HEK293 (cell line): ENCODE measurements around the gene WDR74.

ENCODE experiments used
- CTCF ChIA-PET: fragments of 350-600 bp; formaldehyde crosslinking; extraction: SDS; loops from one replicate; lab custom pipeline; 2021; ENCODE audit warnings: antibody characterized with exemption; lab: Yijun Ruan, JAX
- POLR2A ChIA-PET: fragments of 300-600 bp; formaldehyde crosslinking; extraction: SDS; loops from one replicate; lab custom pipeline; 2020; ENCODE audit warnings: antibody characterized with exemption, inconsistent platforms; lab: Yijun Ruan, JAX
- H3K27ac ChIP-seq: fragments of 200-500 bp; sonication (Bioruptor generic); 2 replicates; pipeline ENCODE4 v1.5.1; 2014; ENCODE audit warnings: low read depth, low read length, control low read depth, inconsistent platforms; ENCODE audit errors: extremely low read depth
- H3K36me3 ChIP-seq, 2 experiments: fragments of 200-500 bp in 1 of 2; sonication (Bioruptor generic) in 1 of 2; 1 replicate in 1 of 2; 2 replicates in 1 of 2; pipeline ENCODE4 v1.5.1; 2014 to 2017; ENCODE audit warnings: inconsistent platforms in 2 of 2, low read length in 2 of 2; ENCODE audit not compliant: control insufficient read depth in 2 of 2, insufficient read depth in 1 of 2
- H3K4me1 ChIP-seq: fragments of 200-500 bp; sonication (Bioruptor generic); 2 replicates; pipeline ENCODE4 v1.5.1; 2014; ENCODE audit warnings: mild to moderate bottlenecking, low read length, inconsistent platforms; ENCODE audit not compliant: control insufficient read depth, insufficient read depth
- H3K4me3 ChIP-seq: 2 replicates; pipeline ENCODE4 v1.5.1; 2011; ENCODE audit warnings: low read depth, mild to moderate bottlenecking, control low read depth, low read length, moderate library complexity
- H3K9me3 ChIP-seq: fragments of 200-500 bp; sonication (Bioruptor generic); 2 replicates; pipeline ENCODE4 v1.5.1; 2014; ENCODE audit warnings: low read depth, low read length, inconsistent platforms; ENCODE audit not compliant: control insufficient read depth, insufficient read depth
- EGR2 ChIP-seq: fragments of 450-650 bp; formaldehyde crosslinking; IDR thresholded peaks from 2 replicates; pipeline ENCODE4 v1.5.1; 2016; ENCODE audit warnings: low read depth, missing biosample characterization, missing genetic modification characterization
- KLF1 ChIP-seq: fragments of 450-650 bp; formaldehyde crosslinking; IDR thresholded peaks from 2 replicates; pipeline ENCODE4 v1.5.1; 2016; ENCODE audit warnings: missing biosample characterization, missing genetic modification characterization
- KLF10 ChIP-seq: fragments of 450-650 bp; IDR thresholded peaks from 2 replicates; pipeline ENCODE4 v1.5.1; 2018; ENCODE audit warnings: missing biosample characterization, mild to moderate bottlenecking, missing genetic modification characterization
- KLF16 ChIP-seq: fragments of 450-650 bp; formaldehyde crosslinking; IDR thresholded peaks from 2 replicates; pipeline ENCODE4 v1.5.1; 2017; ENCODE audit warnings: missing biosample characterization, missing genetic modification characterization
- KLF7 ChIP-seq: fragments of 450-650 bp; formaldehyde crosslinking; IDR thresholded peaks from 2 replicates; pipeline ENCODE4 v1.5.1; 2016; ENCODE audit warnings: missing biosample characterization, missing genetic modification characterization, borderline replicate concordance
- OSR2 ChIP-seq: fragments of 450-650 bp; formaldehyde crosslinking; IDR thresholded peaks from 2 replicates; pipeline ENCODE4 v1.5.1; 2016; ENCODE audit warnings: missing biosample characterization, missing genetic modification characterization
- PRDM1 ChIP-seq: fragments of 450-650 bp; formaldehyde crosslinking; IDR thresholded peaks from 2 replicates; pipeline ENCODE4; 2016; ENCODE audit warnings: missing biosample characterization, missing genetic modification characterization
- TSHZ1 ChIP-seq: fragments of 450-650 bp; formaldehyde crosslinking; IDR thresholded peaks from 2 replicates; pipeline ENCODE4 v1.5.1; 2016; ENCODE audit warnings: missing biosample characterization, missing genetic modification characterization, borderline replicate concordance
- ZNF18 ChIP-seq: fragments of 450-650 bp; formaldehyde crosslinking; IDR thresholded peaks from 2 replicates; pipeline ENCODE4 v1.5.1; 2016; ENCODE audit warnings: missing biosample characterization, missing genetic modification characterization
- ZNF214 ChIP-seq: fragments of 450-650 bp; formaldehyde crosslinking; IDR thresholded peaks from 2 replicates; pipeline ENCODE4 v1.5.1; 2017; ENCODE audit warnings: missing biosample characterization, mild to moderate bottlenecking, missing genetic modification characterization, borderline replicate concordance
- ZNF23 ChIP-seq: fragments of 450-650 bp; formaldehyde crosslinking; IDR thresholded peaks from 2 replicates; pipeline ENCODE4 v1.5.1; 2016; ENCODE audit warnings: missing biosample characterization, missing genetic modification characterization, borderline replicate concordance
- ZNF26 ChIP-seq: fragments of 450-650 bp; formaldehyde crosslinking; IDR thresholded peaks from 2 replicates; pipeline ENCODE4 v1.5.1; 2016; ENCODE audit warnings: missing biosample characterization, missing genetic modification characterization
- ZNF266 ChIP-seq: fragments of 450-650 bp; formaldehyde crosslinking; IDR thresholded peaks from 2 replicates; pipeline ENCODE4 v1.5.1; 2016; ENCODE audit warnings: missing biosample characterization, missing genetic modification characterization, low read depth
- ZNF391 ChIP-seq: fragments of 450-650 bp; formaldehyde crosslinking; IDR thresholded peaks from 2 replicates; pipeline ENCODE4 v1.5.1; 2016; ENCODE audit warnings: low read depth, missing biosample characterization, missing genetic modification characterization, borderline replicate concordance
- ZNF530 ChIP-seq: fragments of 450-650 bp; formaldehyde crosslinking; IDR thresholded peaks from 2 replicates; pipeline ENCODE4 v1.5.1; 2016; ENCODE audit warnings: low read depth, missing biosample characterization, missing genetic modification characterization
- ZNF626 ChIP-seq: fragments of 450-650 bp; sonication (Bioruptor Pico); formaldehyde crosslinking; IDR thresholded peaks from 2 replicates; pipeline ENCODE4 v1.5.1; 2018; ENCODE audit warnings: missing biosample characterization, missing genetic modification characterization, inconsistent platforms
- ZNF629 ChIP-seq: fragments of 450-650 bp; formaldehyde crosslinking; IDR thresholded peaks from 2 replicates; pipeline ENCODE4 v1.5.1; 2017; ENCODE audit warnings: missing biosample characterization, missing genetic modification characterization
- ZNF654 ChIP-seq: fragments of 450-650 bp; formaldehyde crosslinking; IDR thresholded peaks from 2 replicates; pipeline ENCODE4 v1.5.1; 2016; ENCODE audit warnings: low read depth, missing biosample characterization, missing genetic modification characterization
- ZNF670 ChIP-seq: fragments of 450-650 bp; formaldehyde crosslinking; IDR thresholded peaks from 2 replicates; pipeline ENCODE4 v1.5.1; 2016; ENCODE audit warnings: missing biosample characterization, missing genetic modification characterization, low read depth
- ZNF76 ChIP-seq: fragments of 450-650 bp; formaldehyde crosslinking; IDR thresholded peaks from 2 replicates; pipeline ENCODE4; 2016; ENCODE audit warnings: low read depth, missing biosample characterization, missing genetic modification characterization, borderline replicate concordance
- ZNF768 ChIP-seq: fragments of 450-650 bp; formaldehyde crosslinking; IDR thresholded peaks from 2 replicates; pipeline ENCODE4 v1.5.1; 2018; ENCODE audit warnings: missing biosample characterization, mild to moderate bottlenecking, missing genetic modification characterization

Gene WDR74

GRCh38 chr11:62875698-62876478 is 36.5 kb upstream of the WDR74 start:
- POLR2A ChIA-PET, result interaction anchor here (0.5 to 1.3 kb wide), 8 partner anchors 9 to 113 kb away, joined by 3 to 8 read pairs (median 4); partner anchors contain the start of genes STX5 and TEX54
- Histone ChIP-seq H3K9me3 (no peaks in the 10 kb centered on the region), H3K36me3 (peaks cover 5 to 63% of the 10 kb centered on the region in 2 experiments; a peak in 2 of 3 replicates), H3K4me3 (no peak overlapping the region), H3K4me1 (no peaks in the 10 kb centered on the region), H3K27ac (no peak overlapping the region)
- TF ChIP-seq KLF1 (tag by site-specific recombination) (peak; percentile 30; the same call in 1 of the 2 replicates), ZNF654 (tag by site-specific recombination) (no peak), ZNF26 (tag by site-specific recombination) (no peak)
- CTCF ChIA-PET, result interaction anchor here (0.6 to 2.9 kb wide), 7 partner anchors 9 to 1851 kb away, joined by 3 to 17 read pairs (median 6); no protein-coding TSS in a partner anchor

GRCh38 chr11:62874851-62875250 is 35.5 kb upstream of the WDR74 start:
- Histone ChIP-seq H3K4me3 (no peak overlapping the region), H3K9me3 (no peaks in the 10 kb centered on the region), H3K27ac (no peak overlapping the region), H3K4me1 (no peaks in the 10 kb centered on the region), H3K36me3 (peaks cover 5 to 62% of the 10 kb centered on the region in 2 experiments; a peak in 2 of 3 replicates)
- TF ChIP-seq ZNF23 (tag by site-specific recombination) (no peak), ZNF626 (tag by site-specific recombination) (no peak), ZNF214 (tag by site-specific recombination) (no peak), TSHZ1 (tag by site-specific recombination) (no peak), ZNF768 (no peak), ZNF670 (tag by site-specific recombination) (no peak), KLF10 (tag by site-specific recombination) (no peak), KLF16 (no peak), ZNF76 (tag by site-specific recombination) (no peak), OSR2 (tag by site-specific recombination) (no peak)
- POLR2A ChIA-PET, result interaction anchor here (0.7 to 1.3 kb wide), 7 partner anchors 10 to 283 kb away, joined by 3 to 4 read pairs (median 3); partner anchors contain the start of gene TUT1
- CTCF ChIA-PET, result interaction anchor here (0.7 to 1.7 kb wide), 2 partner anchors 10 to 88 kb away, joined by 3 to 7 read pairs; no protein-coding TSS in a partner anchor

- ChIA-PET CTCF (interaction anchor here (0.6 to 5.2 kb wide), 6 partner anchors 10 to 474 kb away, joined by 3 to 21 read pairs (median 3); no protein-coding TSS in a partner anchor), POLR2A (interaction anchor here (0.6 to 6.2 kb wide), 8 partner anchors 10 to 273 kb away, joined by 3 to 61 read pairs (median 5); partner anchors contain the start of genes LBHD1, SLC3A2 and WDR74)
- Histone ChIP-seq H3K27ac (no peak overlapping the region), H3K9me3 (no peaks in the 10 kb centered on the region), H3K4me1 (no peaks in the 10 kb centered on the region), H3K4me3 (no peak overlapping the region), H3K36me3 (peaks cover 0 to 31% of the 10 kb centered on the region in 2 experiments; a peak in 2 of 3 replicates)
- no peak for TF ChIP-seq KLF7
- TF ChIP-seq ZNF654 (tag by site-specific recombination), result no peak
- TF ChIP-seq ZNF18 (tag by site-specific recombination), result no peak
- no peak for TF ChIP-seq EGR2 (tag by site-specific recombination)
- no peak for TF ChIP-seq ZNF391 (tag by site-specific recombination)
- no peak for TF ChIP-seq ZNF530 (tag by site-specific recombination)
- no peak for TF ChIP-seq PRDM1 (tag by site-specific recombination)
- TF ChIP-seq ZNF629 (tag by site-specific recombination), result no peak
- TF ChIP-seq ZNF266 (tag by site-specific recombination), result no peak
Observed at GRCh38 chr11:62865635-62866034, 26.2 kb upstream of the WDR74 start.
